ENCODE results near the gene ELANE. TPM values are rescaled to one million over a fixed set of nuclear protein-coding genes. Genes with fewer than 3 reads are reported as not detected.

Gene ELANE
- total RNA-seq, 1 donor from 2014 or later: not detected

- Mint-ChIP-seq H3K27ac (no peak within 1 kb of the TSS), H3K4me3 (peak within 1 kb of the TSS; percentile 80)
Measured at GRCh38 chr19:821825-822503, 30.1 kb upstream of the ELANE start, which contains the start of gene PLPPR3. Gene PLPPR3 (minus strand): TSS chr19:821955. CDS start chr19:821559, 396 bp downstream.

GRCh38 chr19:823565-824121, 28.5 kb upstream of the ELANE start:
- H3K27ac Mint-ChIP-seq: peak overlapping the region; percentile 18
- no peaks in the 10 kb centered on the region for H3K36me3 Mint-ChIP-seq
- peak overlapping the region; percentile 52 for H3K4me3 Mint-ChIP-seq
- no peaks in the 10 kb centered on the region for H3K4me1 Mint-ChIP-seq (ENCODE audit: unreplicated experiment)
- TF ChIP-seq, protein P1, sequence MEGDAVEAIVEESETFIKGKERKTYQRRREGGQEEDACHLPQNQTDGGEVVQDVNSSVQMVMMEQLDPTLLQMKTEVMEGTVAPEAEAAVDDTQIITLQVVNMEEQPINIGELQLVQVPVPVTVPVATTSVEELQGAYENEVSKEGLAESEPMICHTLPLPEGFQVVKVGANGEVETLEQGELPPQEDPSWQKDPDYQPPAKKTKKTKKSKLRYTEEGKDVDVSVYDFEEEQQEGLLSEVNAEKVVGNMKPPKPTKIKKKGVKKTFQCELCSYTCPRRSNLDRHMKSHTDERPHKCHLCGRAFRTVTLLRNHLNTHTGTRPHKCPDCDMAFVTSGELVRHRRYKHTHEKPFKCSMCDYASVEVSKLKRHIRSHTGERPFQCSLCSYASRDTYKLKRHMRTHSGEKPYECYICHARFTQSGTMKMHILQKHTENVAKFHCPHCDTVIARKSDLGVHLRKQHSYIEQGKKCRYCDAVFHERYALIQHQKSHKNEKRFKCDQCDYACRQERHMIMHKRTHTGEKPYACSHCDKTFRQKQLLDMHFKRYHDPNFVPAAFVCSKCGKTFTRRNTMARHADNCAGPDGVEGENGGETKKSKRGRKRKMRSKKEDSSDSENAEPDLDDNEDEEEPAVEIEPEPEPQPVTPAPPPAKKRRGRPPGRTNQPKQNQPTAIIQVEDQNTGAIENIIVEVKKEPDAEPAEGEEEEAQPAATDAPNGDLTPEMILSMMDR (conservative IDR thresholded peaks at IDR 0.05): no peak
- H3K27me3 Mint-ChIP-seq: no peaks in the 10 kb centered on the region
- no peaks in the 10 kb centered on the region for H3K9me3 Mint-ChIP-seq
- DNase-seq (ENCODE audit: extremely low spot score, unreplicated experiment): no peak

More at GRCh38 chr19:821825-822503, 30.1 kb upstream of the ELANE start, which contains the start of gene PLPPR3:
- H3K4me1 Mint-ChIP-seq (ENCODE audit: unreplicated experiment): no peaks in the 10 kb centered on the region
- no peaks in the 10 kb centered on the region for H3K27me3 Mint-ChIP-seq
- H3K9me3 Mint-ChIP-seq: no peaks in the 10 kb centered on the region
- peaks cover under 1% of the 10 kb centered on the region for H3K36me3 Mint-ChIP-seq
- peak; percentile 78 for DNase-seq (ENCODE audit: extremely low spot score, unreplicated experiment)
- TF ChIP-seq, protein P1 (conservative IDR thresholded peaks at IDR 0.05): no peak

- no peaks in the 10 kb centered on the region for H3K36me3 Mint-ChIP-seq
- H3K9me3 Mint-ChIP-seq: no peaks in the 10 kb centered on the region
- no peak overlapping the region for H3K4me3 Mint-ChIP-seq
- TF ChIP-seq, protein P1 (conservative IDR thresholded peaks at IDR 0.05): no peak
- DNase-seq (ENCODE audit: extremely low spot score, unreplicated experiment): no peak
- H3K4me1 Mint-ChIP-seq (ENCODE audit: unreplicated experiment): no peaks in the 10 kb centered on the region
- H3K27me3 Mint-ChIP-seq: no peaks in the 10 kb centered on the region
- no peak overlapping the region for H3K27ac Mint-ChIP-seq
Measured at GRCh38 chr19:824885-825284, 27.2 kb upstream of the ELANE start.

GRCh38 chr19:825897-826644, 26.0 kb upstream of the ELANE start:
- H3K9me3 Mint-ChIP-seq: no peaks in the 10 kb centered on the region
- no peaks in the 10 kb centered on the region for H3K36me3 Mint-ChIP-seq
- H3K27ac Mint-ChIP-seq: no peak overlapping the region
- TF ChIP-seq, protein P1 (conservative IDR thresholded peaks at IDR 0.05): no peak
- no peak overlapping the region for H3K4me3 Mint-ChIP-seq
- no peaks in the 10 kb centered on the region for H3K27me3 Mint-ChIP-seq
- no peaks in the 10 kb centered on the region for H3K4me1 Mint-ChIP-seq (ENCODE audit: unreplicated experiment)
- DNase-seq (ENCODE audit: extremely low spot score, unreplicated experiment): no peak

GRCh38 chr19:827314-827709, 24.8 kb upstream of the ELANE start:
- no peak overlapping the region for H3K4me3 Mint-ChIP-seq
- TF ChIP-seq, protein P1 (conservative IDR thresholded peaks at IDR 0.05): no peak
- no peak for DNase-seq (ENCODE audit: extremely low spot score, unreplicated experiment)
- H3K27me3 Mint-ChIP-seq: no peaks in the 10 kb centered on the region
- no peaks in the 10 kb centered on the region for H3K4me1 Mint-ChIP-seq (ENCODE audit: unreplicated experiment)
- H3K9me3 Mint-ChIP-seq: no peaks in the 10 kb centered on the region
- H3K27ac Mint-ChIP-seq: no peak overlapping the region
- H3K36me3 Mint-ChIP-seq: no peaks in the 10 kb centered on the region

All from type B pancreatic cell (in vitro differentiated cells).